ENCODE measurements around the gene EMILIN3.

EMILIN3 gene

GRCh38 chr20:41334443-41335421 lies 31.9 kb downstream of the EMILIN3 start:
- no peak overlapping the region for H3K4me3 ChIP-seq (ENCODE audit: low read depth, low read length)
- DNase-seq (ENCODE audit: low read depth), result no peak
- TF ChIP-seq CTCF (IDR thresholded peaks at IDR 0.05; ENCODE audit: low read depth, low read length, missing control alignments), result no peak

DNA sequence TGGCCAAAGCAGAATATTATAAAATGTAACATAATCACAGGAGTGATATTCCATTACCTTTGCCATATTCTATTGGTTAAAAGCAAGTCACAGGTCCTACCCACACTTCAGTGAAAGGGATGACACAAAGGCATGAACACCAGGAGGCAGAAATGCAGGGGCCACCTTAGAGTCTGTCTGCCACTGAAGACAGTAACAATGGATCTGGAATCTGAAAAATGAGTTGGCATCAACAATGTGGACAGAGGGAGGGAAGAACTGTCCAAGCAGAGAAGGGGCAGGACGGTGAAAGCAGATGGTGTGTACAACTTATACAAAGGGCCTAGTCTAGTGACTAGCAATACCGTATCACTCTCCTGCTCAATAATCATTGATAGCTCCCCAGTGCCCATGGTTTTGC lies 32.6 kb downstream of the EMILIN3 start:
- no peak overlapping the region for H3K4me3 ChIP-seq (ENCODE audit: low read depth, low read length)
- TF ChIP-seq CTCF (IDR thresholded peaks at IDR 0.05; ENCODE audit: low read depth, low read length, missing control alignments), result no peak
- no peak for DNase-seq (ENCODE audit: low read depth)

DNA sequence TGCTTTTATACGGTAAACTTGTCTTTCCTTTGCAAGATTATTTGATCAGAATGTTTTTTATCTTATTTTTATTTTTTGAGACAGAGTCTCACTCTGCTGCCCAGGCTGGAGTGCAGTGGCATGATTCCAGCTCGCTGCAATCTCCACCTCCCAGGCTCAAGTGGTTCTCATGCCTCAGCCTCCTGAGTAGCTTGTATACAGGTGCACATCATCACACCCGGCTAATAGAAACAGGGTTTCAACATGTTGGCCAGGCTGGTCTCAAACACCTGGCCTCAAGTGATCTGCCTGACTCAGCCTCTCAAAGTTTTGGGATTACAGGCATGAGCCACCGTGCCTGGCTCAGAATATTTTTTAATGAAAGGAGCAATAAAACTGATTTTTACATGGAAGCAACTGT lies 34.9 kb downstream of the EMILIN3 start:
- no peak overlapping the region for H3K4me3 ChIP-seq (ENCODE audit: low read depth, low read length)
- no peak for DNase-seq (ENCODE audit: low read depth)
- no peak for TF ChIP-seq CTCF (IDR thresholded peaks at IDR 0.05; ENCODE audit: low read depth, low read length, missing control alignments)

DNA sequence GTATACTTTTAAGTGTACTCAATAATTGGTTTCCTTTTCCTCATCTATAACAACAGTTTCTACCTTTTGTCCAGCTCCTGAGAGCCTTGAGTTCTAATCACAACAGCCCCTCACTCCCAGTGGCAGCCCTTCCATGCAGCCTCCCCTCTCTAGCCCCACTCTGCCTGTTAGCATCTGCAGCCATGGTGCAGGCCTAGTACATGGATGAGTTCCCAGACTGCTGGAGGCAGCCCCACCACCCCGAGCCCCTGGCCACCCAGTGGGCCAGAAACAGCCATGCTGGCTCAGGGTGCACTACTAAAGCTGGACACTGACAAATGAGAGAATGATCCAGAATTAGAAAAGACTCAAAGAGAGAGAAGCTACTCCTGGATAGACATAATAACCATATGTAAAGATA lies 35.7 kb downstream of the EMILIN3 start:
- no peak overlapping the region for H3K4me3 ChIP-seq (ENCODE audit: low read depth, low read length)
- no peak for TF ChIP-seq CTCF (IDR thresholded peaks at IDR 0.05; ENCODE audit: low read depth, low read length, missing control alignments)
- DNase-seq (ENCODE audit: low read depth), result no peak

GRCh38 chr20:41330343-41330720 lies 36.3 kb downstream of the EMILIN3 start:
- no peak for TF ChIP-seq CTCF (IDR thresholded peaks at IDR 0.05; ENCODE audit: low read depth, low read length, missing control alignments)
- H3K4me3 ChIP-seq (ENCODE audit: low read depth, low read length), result no peak overlapping the region
- DNase-seq (ENCODE audit: low read depth), result no peak

- DNase-seq (ENCODE audit: low read depth), result peak; percentile 33
- TF ChIP-seq CTCF (IDR thresholded peaks at IDR 0.05; ENCODE audit: low read depth, low read length, missing control alignments), result no peak
- H3K4me3 ChIP-seq (ENCODE audit: low read depth, low read length), result no peak overlapping the region
Observed at GRCh38 chr20:41329435-41330342, 36.9 kb downstream of the EMILIN3 start.
